ENCODE measurements around the gene CCDC85C. TPM values are rescaled to one million over a fixed set of nuclear protein-coding genes. Genes with fewer than 3 reads are reported as not detected.

CCDC85C gene
- total and polyA plus RNA-seq, 4 donors = 4.0 to 23.9 (median 9.6) TPM

DNA sequence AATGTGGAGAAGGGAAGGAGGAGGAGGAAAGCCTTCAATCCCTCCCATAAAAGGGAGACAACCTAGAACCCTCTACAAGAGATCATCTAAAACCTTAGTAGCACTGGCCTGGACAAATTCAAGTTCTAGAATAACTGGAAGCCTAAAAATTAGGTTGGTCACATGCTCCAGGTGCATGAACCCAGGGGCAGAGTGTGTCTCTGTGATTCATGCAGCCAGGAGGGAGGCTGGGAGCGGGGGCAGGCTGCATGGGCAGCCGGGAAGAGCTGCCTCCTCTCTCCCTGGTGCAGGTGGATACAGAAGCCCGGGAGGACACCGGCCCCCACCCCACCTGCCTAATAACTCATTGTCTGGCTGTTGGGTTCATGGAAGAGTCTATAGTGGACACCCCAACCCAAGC, 38.6 kb downstream of the CCDC85C start:
- H3K36me3 ChIP-seq (ENCODE audit: control insufficient read depth in 4 of 4, insufficient read depth in 3 of 4, low read depth in 1 of 4, low read length in 3 of 4) = no peaks in the 10 kb centered on the region
- no peak for DNase-seq (ENCODE audit: low spot score)
- no peaks in the 10 kb centered on the region for H3K9me3 ChIP-seq (ENCODE audit: control insufficient read depth in 4 of 4, low read length in 3 of 4)
- peaks cover 46 to 96% (median 87%) of the 10 kb centered on the region in 4 donors for H3K4me1 ChIP-seq (ENCODE audit: control insufficient read depth in 4 of 4, insufficient read depth in 4 of 4, low read length in 3 of 4)
- H3K27ac ChIP-seq (ENCODE audit: low read depth in 1 of 2, low read length in 2 of 2) = peak overlapping the region; percentile 73 to 84
- H3K27me3 ChIP-seq (ENCODE audit: control insufficient read depth in 4 of 4, insufficient read depth in 4 of 4, low read length in 3 of 4) = no peaks in the 10 kb centered on the region
- TF ChIP-seq FOXA1 (IDR thresholded peaks at IDR 0.05) = no peak
- TF ChIP-seq HNF4G (IDR thresholded peaks at IDR 0.05) = peak; percentile 35
- TF ChIP-seq GABPA (IDR thresholded peaks at IDR 0.05 in 1 of 2, conservative IDR thresholded peaks at IDR 0.05 in 1 of 2) = no peak
- TF ChIP-seq, protein P1, sequence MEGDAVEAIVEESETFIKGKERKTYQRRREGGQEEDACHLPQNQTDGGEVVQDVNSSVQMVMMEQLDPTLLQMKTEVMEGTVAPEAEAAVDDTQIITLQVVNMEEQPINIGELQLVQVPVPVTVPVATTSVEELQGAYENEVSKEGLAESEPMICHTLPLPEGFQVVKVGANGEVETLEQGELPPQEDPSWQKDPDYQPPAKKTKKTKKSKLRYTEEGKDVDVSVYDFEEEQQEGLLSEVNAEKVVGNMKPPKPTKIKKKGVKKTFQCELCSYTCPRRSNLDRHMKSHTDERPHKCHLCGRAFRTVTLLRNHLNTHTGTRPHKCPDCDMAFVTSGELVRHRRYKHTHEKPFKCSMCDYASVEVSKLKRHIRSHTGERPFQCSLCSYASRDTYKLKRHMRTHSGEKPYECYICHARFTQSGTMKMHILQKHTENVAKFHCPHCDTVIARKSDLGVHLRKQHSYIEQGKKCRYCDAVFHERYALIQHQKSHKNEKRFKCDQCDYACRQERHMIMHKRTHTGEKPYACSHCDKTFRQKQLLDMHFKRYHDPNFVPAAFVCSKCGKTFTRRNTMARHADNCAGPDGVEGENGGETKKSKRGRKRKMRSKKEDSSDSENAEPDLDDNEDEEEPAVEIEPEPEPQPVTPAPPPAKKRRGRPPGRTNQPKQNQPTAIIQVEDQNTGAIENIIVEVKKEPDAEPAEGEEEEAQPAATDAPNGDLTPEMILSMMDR (IDR thresholded peaks at IDR 0.05; ENCODE audit: low read depth, low read length, missing input control) = no peak
- TF ChIP-seq RXRA (IDR thresholded peaks at IDR 0.05) = peak; percentile 83 to 95
- TF ChIP-seq NR2F2 (IDR thresholded peaks at IDR 0.05) = no peak
- peak; percentile 30 for TF ChIP-seq SP1 (IDR thresholded peaks at IDR 0.05)
- TF ChIP-seq, protein P2, sequence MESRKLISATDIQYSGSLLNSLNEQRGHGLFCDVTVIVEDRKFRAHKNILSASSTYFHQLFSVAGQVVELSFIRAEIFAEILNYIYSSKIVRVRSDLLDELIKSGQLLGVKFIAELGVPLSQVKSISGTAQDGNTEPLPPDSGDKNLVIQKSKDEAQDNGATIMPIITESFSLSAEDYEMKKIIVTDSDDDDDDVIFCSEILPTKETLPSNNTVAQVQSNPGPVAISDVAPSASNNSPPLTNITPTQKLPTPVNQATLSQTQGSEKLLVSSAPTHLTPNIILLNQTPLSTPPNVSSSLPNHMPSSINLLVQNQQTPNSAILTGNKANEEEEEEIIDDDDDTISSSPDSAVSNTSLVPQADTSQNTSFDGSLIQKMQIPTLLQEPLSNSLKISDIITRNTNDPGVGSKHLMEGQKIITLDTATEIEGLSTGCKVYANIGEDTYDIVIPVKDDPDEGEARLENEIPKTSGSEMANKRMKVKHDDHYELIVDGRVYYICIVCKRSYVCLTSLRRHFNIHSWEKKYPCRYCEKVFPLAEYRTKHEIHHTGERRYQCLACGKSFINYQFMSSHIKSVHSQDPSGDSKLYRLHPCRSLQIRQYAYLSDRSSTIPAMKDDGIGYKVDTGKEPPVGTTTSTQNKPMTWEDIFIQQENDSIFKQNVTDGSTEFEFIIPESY (IDR thresholded peaks at IDR 0.05) = no peak
- TF ChIP-seq FOXA2 (IDR thresholded peaks at IDR 0.05) = no peak
- TF ChIP-seq HNF4A (conservative IDR thresholded peaks at IDR 0.05) = peak; percentile 78 to 86
- TF ChIP-seq, protein P3, sequence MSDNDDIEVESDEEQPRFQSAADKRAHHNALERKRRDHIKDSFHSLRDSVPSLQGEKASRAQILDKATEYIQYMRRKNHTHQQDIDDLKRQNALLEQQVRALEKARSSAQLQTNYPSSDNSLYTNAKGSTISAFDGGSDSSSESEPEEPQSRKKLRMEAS (IDR thresholded peaks at IDR 0.05) = peak; percentile 39
- TF ChIP-seq TAF1 (conservative IDR thresholded peaks at IDR 0.05) = no peak
- TF ChIP-seq JUND (IDR thresholded peaks at IDR 0.05) = peak; percentile 42 to 64
- TF ChIP-seq, protein P4, sequence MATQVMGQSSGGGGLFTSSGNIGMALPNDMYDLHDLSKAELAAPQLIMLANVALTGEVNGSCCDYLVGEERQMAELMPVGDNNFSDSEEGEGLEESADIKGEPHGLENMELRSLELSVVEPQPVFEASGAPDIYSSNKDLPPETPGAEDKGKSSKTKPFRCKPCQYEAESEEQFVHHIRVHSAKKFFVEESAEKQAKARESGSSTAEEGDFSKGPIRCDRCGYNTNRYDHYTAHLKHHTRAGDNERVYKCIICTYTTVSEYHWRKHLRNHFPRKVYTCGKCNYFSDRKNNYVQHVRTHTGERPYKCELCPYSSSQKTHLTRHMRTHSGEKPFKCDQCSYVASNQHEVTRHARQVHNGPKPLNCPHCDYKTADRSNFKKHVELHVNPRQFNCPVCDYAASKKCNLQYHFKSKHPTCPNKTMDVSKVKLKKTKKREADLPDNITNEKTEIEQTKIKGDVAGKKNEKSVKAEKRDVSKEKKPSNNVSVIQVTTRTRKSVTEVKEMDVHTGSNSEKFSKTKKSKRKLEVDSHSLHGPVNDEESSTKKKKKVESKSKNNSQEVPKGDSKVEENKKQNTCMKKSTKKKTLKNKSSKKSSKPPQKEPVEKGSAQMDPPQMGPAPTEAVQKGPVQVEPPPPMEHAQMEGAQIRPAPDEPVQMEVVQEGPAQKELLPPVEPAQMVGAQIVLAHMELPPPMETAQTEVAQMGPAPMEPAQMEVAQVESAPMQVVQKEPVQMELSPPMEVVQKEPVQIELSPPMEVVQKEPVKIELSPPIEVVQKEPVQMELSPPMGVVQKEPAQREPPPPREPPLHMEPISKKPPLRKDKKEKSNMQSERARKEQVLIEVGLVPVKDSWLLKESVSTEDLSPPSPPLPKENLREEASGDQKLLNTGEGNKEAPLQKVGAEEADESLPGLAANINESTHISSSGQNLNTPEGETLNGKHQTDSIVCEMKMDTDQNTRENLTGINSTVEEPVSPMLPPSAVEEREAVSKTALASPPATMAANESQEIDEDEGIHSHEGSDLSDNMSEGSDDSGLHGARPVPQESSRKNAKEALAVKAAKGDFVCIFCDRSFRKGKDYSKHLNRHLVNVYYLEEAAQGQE (IDR thresholded peaks at IDR 0.05) = no peak
- TF ChIP-seq, protein P5, sequence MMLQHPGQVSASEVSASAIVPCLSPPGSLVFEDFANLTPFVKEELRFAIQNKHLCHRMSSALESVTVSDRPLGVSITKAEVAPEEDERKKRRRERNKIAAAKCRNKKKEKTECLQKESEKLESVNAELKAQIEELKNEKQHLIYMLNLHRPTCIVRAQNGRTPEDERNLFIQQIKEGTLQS (IDR thresholded peaks at IDR 0.05) = no peak
- TF ChIP-seq EGR1 (IDR thresholded peaks at IDR 0.05; ENCODE audit: low read depth in 2 of 2) = peak in 1 of 2 donors; percentile 76
- no peak for TF ChIP-seq YY1 (IDR thresholded peaks at IDR 0.05)
- peak; percentile 19 to 25 for TF ChIP-seq RAD21 (IDR thresholded peaks at IDR 0.05)
- no peak overlapping the region for H3K4me3 ChIP-seq (ENCODE audit: low read depth in 1 of 3, low read length in 3 of 3)
- 39% methylated on average over 4 of the region's 4 CpGs for WGBS
- no peak overlapping the region for H3K9ac ChIP-seq (ENCODE audit: low read depth in 1 of 2, low read length in 2 of 2)

Data from liver (tissue), 9 donors.